GM19397 (cell line): ENCODE data around the gene ANTXRL.
"Not testable (repeated sequence)": the region's sequence is repeated elsewhere in the genome, so short reads cannot be mapped to it uniquely, and the experiment has no call there.

ENCODE experiments used
- ATAC-seq: cut with Tn5 transposase; IDR thresholded peaks from one replicate; pipeline ENCODE4 v1.9.1; 2021; ENCODE audit warnings: mild to moderate bottlenecking, moderate library complexity; ENCODE audit not compliant: unreplicated experiment

The ANTXRL gene

DNA sequence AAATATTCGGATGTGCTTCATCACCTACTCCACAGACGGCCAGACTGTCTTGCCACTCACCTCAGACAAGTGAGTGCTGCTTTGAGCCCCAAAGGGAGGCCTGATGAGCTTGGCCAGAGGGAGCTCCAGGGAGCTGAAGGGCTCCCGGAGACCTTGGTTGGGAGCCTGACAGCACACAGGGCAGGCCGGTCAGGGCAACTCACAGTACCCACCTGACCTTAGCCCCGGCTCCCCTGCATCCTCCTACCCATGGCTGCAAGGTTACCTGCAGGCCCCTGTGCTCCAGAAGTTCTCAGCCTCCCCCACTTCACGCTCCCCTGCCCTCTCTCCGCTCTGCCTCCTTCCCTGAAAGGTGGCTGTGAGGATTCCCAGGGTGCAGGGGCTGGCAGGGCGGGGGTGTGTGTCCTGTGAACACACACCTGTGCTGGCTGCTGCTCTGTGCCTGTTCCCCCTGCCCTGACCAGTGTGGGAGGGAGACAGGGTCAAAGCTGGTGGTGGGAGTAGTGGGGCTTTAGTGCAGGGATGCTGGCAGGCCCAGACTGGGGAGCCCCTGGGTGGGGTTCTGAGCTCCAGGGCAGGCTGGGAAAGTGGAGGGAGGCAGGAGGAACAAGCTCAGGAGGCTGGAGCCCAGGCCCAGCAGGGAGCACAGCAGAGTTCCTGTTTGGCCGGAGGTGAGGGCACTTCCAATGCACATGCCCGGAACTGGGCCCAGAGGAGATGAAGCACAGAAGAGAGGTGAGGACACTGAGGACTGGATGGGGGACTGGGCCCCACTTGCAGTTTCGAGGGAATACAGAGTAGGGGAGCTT lies 7.2 kb downstream of the ANTXRL start:
- no peak for ATAC-seq

DNA sequence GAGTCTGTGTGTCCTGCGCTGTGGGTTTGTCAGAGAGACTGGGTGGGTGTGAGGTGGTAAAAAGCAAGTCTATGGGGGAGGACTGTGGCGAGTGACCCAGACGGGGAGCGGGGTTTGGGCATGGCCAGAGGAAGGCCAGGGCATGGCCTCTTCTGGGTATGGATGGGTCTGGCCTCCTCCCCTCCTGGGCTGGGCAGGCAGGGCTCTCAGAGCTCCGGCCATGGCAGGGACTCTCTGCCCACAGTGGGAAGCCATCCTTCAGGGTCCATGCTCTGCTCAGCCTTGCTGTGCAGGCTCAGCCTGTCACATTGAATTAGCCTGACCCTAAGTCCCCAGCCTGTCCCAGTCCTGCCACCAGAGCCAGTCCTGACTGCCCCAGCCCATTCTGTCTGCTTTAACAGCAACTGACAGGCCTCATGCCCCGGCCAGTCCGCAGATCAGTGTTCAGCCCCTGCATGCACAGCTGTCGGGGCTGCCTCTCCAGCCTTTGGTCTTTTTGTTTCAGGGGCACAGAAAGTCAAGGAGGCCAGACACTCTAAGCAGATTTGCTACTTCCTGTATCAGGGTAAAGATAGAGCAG lies 7.9 kb downstream of the ANTXRL start:
- ATAC-seq, result no peak

DNA sequence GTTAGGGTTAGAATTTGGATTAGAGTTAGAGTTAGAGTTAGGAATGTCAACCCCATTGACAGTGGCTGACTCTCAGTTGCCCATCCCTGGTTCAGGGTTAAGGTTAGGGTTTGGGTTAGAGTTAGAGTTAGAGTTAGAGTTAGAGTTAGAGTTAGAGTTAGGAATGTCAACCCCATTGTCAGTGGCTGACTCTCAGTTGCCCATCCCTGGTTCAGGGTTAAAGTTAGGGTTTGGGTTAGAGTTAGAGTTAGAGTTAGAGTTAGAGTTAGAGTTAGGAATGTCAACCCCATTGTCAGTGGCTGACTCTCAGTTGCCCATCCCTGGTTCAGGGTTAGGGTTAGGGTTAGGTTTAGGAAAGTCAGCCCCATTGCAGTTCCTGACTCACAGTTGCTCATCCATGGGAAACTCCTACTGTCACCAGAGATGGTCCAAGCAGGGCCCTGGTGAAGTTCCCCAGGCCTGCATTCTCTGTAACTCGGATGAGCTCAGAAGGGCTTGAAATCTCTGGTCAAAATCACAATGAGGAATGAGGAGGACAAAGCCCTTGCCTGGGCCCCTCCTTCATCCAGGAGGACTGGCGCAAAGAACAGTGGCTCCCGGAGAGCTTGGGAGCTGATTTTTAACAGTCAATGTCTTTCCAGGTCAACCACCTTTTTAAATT lies 8.7 kb downstream of the ANTXRL start:
- ATAC-seq, result not testable (repeated sequence)

GRCh38 chr10:46296086-46296485 lies 9.3 kb downstream of the ANTXRL start:
- not testable (repeated sequence) for ATAC-seq

DNA sequence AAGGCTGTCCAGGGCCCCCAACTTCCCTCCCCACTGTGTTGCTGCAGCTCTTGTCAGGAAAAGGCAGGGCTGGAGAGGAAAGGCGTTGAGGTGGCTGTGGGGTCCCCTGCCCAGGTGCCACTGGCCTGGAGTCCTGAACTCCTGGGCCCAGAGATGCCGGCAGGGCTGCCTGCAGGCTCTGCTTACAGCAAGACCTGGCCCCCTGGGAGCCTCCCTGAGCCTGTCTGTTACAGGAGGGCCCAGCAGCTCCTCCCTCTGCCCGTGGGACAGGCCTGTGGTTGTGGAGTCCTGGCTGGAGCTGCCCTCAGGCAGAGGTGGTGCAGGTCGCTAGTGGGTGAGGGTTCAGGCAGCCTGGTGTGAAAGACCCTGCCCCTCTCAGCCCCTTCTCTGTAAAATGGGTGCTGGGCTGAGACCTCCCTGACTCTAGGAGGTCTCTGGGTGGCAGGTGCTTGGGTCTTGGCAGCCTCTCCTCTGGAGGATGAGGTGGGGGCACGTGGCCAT lies 9.9 kb downstream of the ANTXRL start:
- ATAC-seq, result no peak

GRCh38 chr10:46297406-46298204 lies 10.8 kb downstream of the ANTXRL start:
- no peak for ATAC-seq

- ATAC-seq, result no peak
Measured at GRCh38 chr10:46298477-46299285, 11.9 kb downstream of the ANTXRL start.

DNA sequence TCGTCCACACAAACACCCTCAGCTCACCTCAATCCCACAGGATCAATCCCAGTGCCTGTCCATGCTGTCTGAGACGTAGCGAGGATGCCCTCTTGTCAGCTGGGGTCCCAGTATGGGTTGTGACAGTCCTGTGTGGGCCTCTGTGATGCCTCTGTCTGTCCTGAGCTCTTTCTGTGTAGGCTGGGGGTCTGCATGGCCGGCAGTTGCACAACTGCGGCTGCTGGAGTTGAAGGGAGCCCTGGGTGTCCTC lies 12.4 kb downstream of the ANTXRL start:
- no peak for ATAC-seq

- ATAC-seq, result no peak
Measured at GRCh38 chr10:46299536-46300369, 13.0 kb downstream of the ANTXRL start.

DNA sequence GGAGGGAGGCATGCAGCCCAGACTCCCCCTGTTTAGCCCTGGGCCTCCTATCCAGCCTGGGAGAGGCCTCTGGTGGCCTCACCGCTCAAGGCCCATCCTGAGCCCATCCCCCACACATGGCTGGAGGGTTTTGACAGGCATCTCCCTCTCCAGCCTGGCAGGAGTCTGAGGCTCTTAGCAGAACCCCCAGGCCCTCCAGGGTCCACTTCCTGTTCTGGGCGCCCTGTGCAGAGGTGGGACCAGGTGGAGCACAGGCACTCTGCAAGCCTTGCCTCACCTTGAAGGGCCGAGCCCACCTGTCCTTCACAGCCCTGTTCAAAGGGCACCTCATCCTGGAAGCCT lies 13.5 kb downstream of the ANTXRL start:
- ATAC-seq, result not testable (repeated sequence)

DNA sequence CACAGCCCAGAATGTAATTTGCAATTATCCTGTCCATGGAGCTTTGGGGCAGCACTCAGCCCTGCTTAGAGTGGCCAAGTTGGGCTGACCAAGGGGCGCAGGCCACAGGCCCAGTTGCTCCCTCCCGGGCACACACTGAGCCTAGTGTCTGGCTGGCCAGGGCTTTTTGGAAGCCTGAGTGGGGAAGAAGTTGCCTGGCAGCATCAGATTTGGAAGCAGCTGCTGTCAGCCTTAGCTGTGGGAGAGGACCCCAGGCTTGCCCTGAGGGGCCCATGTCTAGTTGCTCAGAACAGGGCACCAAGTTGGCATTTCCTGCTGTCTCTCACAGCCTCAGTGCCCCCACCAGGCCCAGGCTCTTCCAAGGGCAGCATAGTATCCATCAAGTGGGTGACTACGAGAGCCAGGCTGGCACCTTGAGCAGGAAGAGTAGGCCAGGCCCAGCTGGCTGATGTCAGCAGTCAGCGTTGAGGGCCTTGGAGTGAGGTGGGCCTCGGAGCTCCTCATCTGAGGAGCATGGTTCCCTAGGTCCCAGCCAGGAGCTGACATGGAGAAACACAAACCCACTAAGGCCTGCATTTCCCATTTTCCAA lies 14.4 kb downstream of the ANTXRL start:
- no peak for ATAC-seq

DNA sequence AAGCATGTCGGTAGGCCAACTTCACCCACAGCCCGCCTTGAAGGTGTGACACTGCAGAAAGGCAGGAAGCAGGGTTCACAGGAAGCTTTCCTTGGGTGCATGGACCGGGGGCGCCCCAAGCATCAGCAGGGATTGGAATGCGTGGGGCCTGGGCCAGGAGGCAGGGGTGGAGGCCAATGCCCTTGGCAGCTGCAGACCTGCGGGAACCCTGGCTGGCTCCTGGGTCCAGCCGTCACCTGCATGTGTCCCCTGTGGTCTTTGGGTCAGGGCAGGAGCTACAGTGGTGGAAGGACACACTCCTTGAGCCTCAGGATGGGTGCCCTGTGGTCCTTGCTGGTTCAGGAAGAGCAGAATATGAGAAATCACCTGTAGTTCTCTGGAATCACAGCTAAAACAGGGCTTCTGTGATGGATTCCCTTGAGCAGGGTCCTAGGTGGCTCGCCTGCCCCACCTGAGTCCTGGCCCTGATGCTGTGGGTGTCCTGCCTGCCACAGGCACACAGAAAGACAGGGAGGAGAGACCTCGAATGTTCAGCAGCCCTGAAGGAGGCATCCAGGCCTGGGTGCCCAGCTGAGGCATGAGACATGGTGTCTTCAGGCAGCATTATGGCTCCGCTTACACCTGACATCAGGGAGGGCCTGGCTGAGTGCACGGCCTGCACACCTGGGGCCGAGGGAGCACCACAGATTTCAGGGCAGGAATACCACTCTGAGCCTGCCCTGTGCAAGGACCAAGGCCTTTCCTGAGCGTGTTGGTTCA lies 15.1 kb downstream of the ANTXRL start:
- ATAC-seq, result no peak

DNA sequence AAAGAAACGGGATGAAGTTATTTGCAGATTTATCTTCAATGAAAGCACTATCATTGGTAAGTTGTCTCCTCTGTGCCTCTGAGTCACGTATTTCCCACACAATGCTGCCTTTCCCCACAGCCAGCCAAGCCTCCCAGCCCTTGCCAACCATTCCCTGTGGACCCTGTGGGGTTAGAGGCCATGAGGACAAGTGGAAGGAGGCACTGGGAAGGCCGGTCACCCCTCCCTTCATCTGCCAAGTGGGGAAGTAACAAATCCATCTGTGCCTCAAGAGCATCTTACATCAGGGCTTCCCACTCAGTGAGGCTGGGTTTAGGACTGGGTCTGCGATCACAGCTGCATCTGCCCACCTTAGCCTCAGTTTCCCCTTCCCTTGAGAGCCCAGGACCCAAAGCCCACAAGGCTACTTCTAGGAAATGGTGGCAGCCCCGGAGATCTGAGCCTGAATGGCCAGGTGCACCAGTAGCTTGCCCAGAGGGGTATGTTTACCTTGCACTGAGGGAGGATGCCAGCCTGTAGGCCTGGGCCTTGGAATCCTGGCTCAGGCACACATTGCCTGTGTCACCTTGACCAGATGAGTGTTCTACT lies 16.1 kb downstream of the ANTXRL start:
- not testable (repeated sequence) for ATAC-seq

GRCh38 chr10:46304062-46304461 lies 17.3 kb downstream of the ANTXRL start:
- ATAC-seq, result no peak

DNA sequence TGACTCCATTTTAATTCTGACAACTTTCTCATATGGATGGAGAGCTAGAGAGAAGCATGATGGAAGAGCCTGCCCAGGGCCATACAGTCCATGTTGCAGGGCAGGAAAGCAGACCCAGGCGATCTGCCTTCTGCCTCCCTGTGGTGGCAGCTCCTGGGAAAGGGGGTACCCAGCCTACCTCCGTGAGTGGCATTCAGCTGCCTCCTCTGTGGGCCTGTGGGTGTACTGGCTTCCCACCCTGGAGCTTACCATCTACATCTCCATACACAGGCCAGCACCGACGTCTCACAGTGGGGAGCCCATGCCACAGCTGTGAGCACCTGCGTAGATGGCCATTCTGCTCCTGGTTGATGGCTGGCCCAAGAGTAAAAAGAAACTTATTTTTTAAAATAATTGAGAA lies 17.9 kb downstream of the ANTXRL start:
- ATAC-seq, result not testable (repeated sequence)

GRCh38 chr10:46305079-46305818 lies 18.5 kb downstream of the ANTXRL start:
- no peak for ATAC-seq

DNA sequence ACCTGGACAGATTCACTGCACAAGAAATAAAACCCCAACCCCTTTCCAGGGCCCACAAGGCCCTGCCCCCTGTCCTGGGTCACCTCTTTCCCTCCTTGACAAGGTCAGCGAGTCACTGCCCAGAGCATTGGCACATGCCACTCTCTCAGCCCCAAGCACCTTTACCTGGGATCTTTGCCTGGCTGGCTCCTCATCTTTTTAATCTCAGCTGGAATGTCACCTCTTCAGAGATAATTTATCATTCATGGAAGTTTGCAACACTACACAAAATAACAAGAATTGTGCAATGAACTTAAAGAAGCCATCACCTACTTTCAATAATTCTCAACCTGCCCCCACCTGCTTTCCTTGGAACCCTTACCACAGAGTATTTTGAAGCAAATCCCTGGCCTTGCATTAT lies 19.2 kb downstream of the ANTXRL start:
- ATAC-seq, result no peak
